H1 (cell line): ENCODE measurements around the gene IRAG1. TPM values are rescaled to one million over a fixed set of nuclear protein-coding genes. Genes with fewer than 3 reads are reported as not detected.

Source experiments
- CTCF ChIA-PET: fragments of 300-600 bp; sonication (Branson Sonifier 250); formaldehyde crosslinking; loops from one replicate; lab custom pipeline; 2021; ENCODE audit not compliant: partially characterized antibody; lab: Charles Lee
- POLR2A ChIA-PET: fragments of 300-600 bp; sonication (Branson Sonifier 250); formaldehyde crosslinking; loops from one replicate; lab custom pipeline; 2021; ENCODE audit warnings: inconsistent platforms; ENCODE audit not compliant: partially characterized antibody; lab: Charles Lee
- DNase-seq, 2 experiments: peaks; one replicate each; pipeline versions ENCODE4 v3.0.0 to v3.0.0-alpha.2; 2010 to 2022; ENCODE audit warnings: low spot score in 2 of 2, low read depth in 1 of 2, mixed read lengths in 1 of 2
- FAIRE-seq: peaks from 2 replicates; lab custom pipeline; 2011; peaks lifted over from hg19 to GRCh38; lab: Jason Lieb, UNC
- H2AFZ ChIP-seq: 2 replicates; pipeline ENCODE4 v1.8.1; 2012; ENCODE audit warnings: low read length, inconsistent platforms
- H2AK5ac ChIP-seq: 2 replicates; pipeline ENCODE4 v1.6.1; 2013; ENCODE audit warnings: low read depth, low read length
- H2BK120ac ChIP-seq: replicated peaks from 2 replicates; pipeline ENCODE3; 2013; ENCODE audit warnings: low read depth, low read length, inconsistent platforms
- H2BK12ac ChIP-seq: 2 replicates; pipeline ENCODE4 v1.6.1; 2013; ENCODE audit warnings: low read depth, low read length
- H2BK15ac ChIP-seq: 2 replicates; pipeline ENCODE4 v1.6.1; 2013; ENCODE audit warnings: low read length
- H2BK20ac ChIP-seq: 2 replicates; pipeline ENCODE4 v1.6.1; 2013; ENCODE audit warnings: low read length
- H2BK5ac ChIP-seq: 2 replicates; pipeline ENCODE4 v1.6.1; 2013; ENCODE audit warnings: low read depth, low read length
- H3K14ac ChIP-seq: 2 replicates; pipeline ENCODE4 v1.6.1; 2013; ENCODE audit warnings: inconsistent platforms; ENCODE audit not compliant: insufficient read length
- H3K18ac ChIP-seq: 2 replicates; pipeline ENCODE4 v1.6.1; 2013; ENCODE audit warnings: low read length; ENCODE audit errors: extremely low read depth
- H3K23ac ChIP-seq: 2 replicates; pipeline ENCODE4 v1.6.1; 2013; ENCODE audit warnings: inconsistent platforms; ENCODE audit not compliant: insufficient read length
- H3K23me2 ChIP-seq: 2 replicates; pipeline ENCODE4 v1.6.1; 2013; ENCODE audit warnings: low read depth, low read length
- H3K27ac ChIP-seq: 2 replicates; pipeline ENCODE4 v1.6.1; 2011; ENCODE audit warnings: low read depth, low read length, inconsistent platforms
- H3K27me3 ChIP-seq, 4 experiments: replicated peaks in 1 of 4; 1 replicate in 1 of 4; 2 replicates in 3 of 4; pipeline versions ENCODE4 v1.6.1 to v1.8.1; 2011 to 2013; ENCODE audit warnings: low read length in 3 of 4, mild to moderate bottlenecking in 3 of 4, inconsistent platforms in 2 of 4, mixed read lengths in 2 of 4, moderate library complexity in 1 of 4; ENCODE audit not compliant: control insufficient read depth in 3 of 4, insufficient read depth in 3 of 4; ENCODE audit errors: extremely low read depth in 1 of 4
- H3K36me3 ChIP-seq, 4 experiments: 2 replicates each; pipeline versions ENCODE4 v1.6.1 to v1.8.1; 2011 to 2013; ENCODE audit warnings: mild to moderate bottlenecking in 4 of 4, low read length in 3 of 4, moderate library complexity in 2 of 4, control low read depth in 1 of 4, inconsistent platforms in 1 of 4; ENCODE audit not compliant: insufficient read depth in 4 of 4, control insufficient read depth in 2 of 4
- H3K4ac ChIP-seq: replicated peaks from 2 replicates; pipeline ENCODE3; 2013; ENCODE audit warnings: low read length, low read depth, mixed read lengths, inconsistent platforms; ENCODE audit not compliant: insufficient read length
- H3K4me1 ChIP-seq, 4 experiments: replicated peaks in 1 of 4; 1 replicate in 1 of 4; 2 replicates in 3 of 4; pipeline versions ENCODE4 v1.6.1 to v1.8.1; 2011 to 2013; ENCODE audit warnings: low read length in 3 of 4, inconsistent platforms in 2 of 4, mixed read lengths in 1 of 4; ENCODE audit not compliant: insufficient read depth in 4 of 4, control insufficient read depth in 3 of 4
- H3K4me2 ChIP-seq, 2 experiments: 2 replicates each; pipeline versions ENCODE4 v1.6.1 to v1.8.1; 2011 to 2013; ENCODE audit warnings: low read depth in 2 of 2, low read length in 2 of 2, control low read depth in 1 of 2, inconsistent platforms in 1 of 2, mild to moderate bottlenecking in 1 of 2; ENCODE audit not compliant: insufficient read depth in 1 of 2
- H3K4me3 ChIP-seq, 4 experiments: fragments of 200-600, 300-600 bp in 1 of 4; sonication (generic), shearing (Covaris generic), sonication (Bioruptor Twin) in 1 of 4; 2 replicates each; pipeline versions ENCODE4 v1.5.1 to v1.8.1; 2011 to 2016; ENCODE audit warnings: low read length in 4 of 4, low read depth in 3 of 4, control low read depth in 2 of 4, inconsistent platforms in 2 of 4, mild to moderate bottlenecking in 2 of 4, mixed read lengths in 1 of 4, moderate library complexity in 1 of 4; ENCODE audit not compliant: insufficient read depth in 2 of 4; ENCODE audit errors: extremely low read depth in 1 of 4
- H3K56ac ChIP-seq: replicated peaks from 2 replicates; pipeline ENCODE3; 2013; ENCODE audit warnings: low read depth, mild to moderate bottlenecking, mixed read lengths, low read length, inconsistent platforms; ENCODE audit not compliant: insufficient read length
- H3K79me1 ChIP-seq: 2 replicates; pipeline ENCODE4 v1.6.1; 2013; ENCODE audit warnings: low read depth, low read length, control low read depth
- H3K79me2 ChIP-seq, 2 experiments: 2 replicates each; pipeline versions ENCODE4 v1.6.1 to v1.8.1; 2012 to 2013; ENCODE audit warnings: low read length in 2 of 2, mild to moderate bottlenecking in 2 of 2, inconsistent platforms in 1 of 2; ENCODE audit not compliant: insufficient read depth in 2 of 2, control insufficient read depth in 1 of 2
- H3K9ac ChIP-seq, 4 experiments: replicated peaks in 1 of 4; 1 replicate in 1 of 4; 2 replicates in 3 of 4; pipeline versions ENCODE4 v1.6.1 to v1.8.1; 2011 to 2013; ENCODE audit warnings: low read depth in 3 of 4, low read length in 3 of 4, control low read depth in 2 of 4, mild to moderate bottlenecking in 2 of 4, moderate library complexity in 2 of 4, inconsistent platforms in 1 of 4; ENCODE audit errors: extremely low read depth in 1 of 4
- H3K9me3 ChIP-seq, 2 experiments: 2 replicates each; pipeline versions ENCODE4 v1.6.1 to v1.8.1; 2012 to 2013; ENCODE audit warnings: mild to moderate bottlenecking in 2 of 2, moderate library complexity in 2 of 2, control low read depth in 1 of 2, inconsistent platforms in 1 of 2, low read depth in 1 of 2, low read length in 1 of 2, mixed read lengths in 1 of 2; ENCODE audit not compliant: insufficient read depth in 2 of 2
- H4K20me1 ChIP-seq, 2 experiments: replicated peaks in 1 of 2; 2 replicates each; pipeline versions ENCODE3 to v1.8.1; 2011 to 2013; ENCODE audit warnings: inconsistent platforms in 2 of 2, low read length in 2 of 2, mild to moderate bottlenecking in 1 of 2; ENCODE audit not compliant: insufficient read depth in 2 of 2, control insufficient read depth in 1 of 2
- H4K5ac ChIP-seq: 2 replicates; pipeline ENCODE4 v1.6.1; 2013; ENCODE audit warnings: low read length, low read depth, mixed read lengths, inconsistent platforms; ENCODE audit not compliant: insufficient read length
- H4K8ac ChIP-seq: 2 replicates; pipeline ENCODE4 v1.8.0; 2013; ENCODE audit warnings: mild to moderate bottlenecking, moderate library complexity, low read length, inconsistent platforms; ENCODE audit not compliant: insufficient read depth; ENCODE audit errors: extremely low read depth
- H4K91ac ChIP-seq: replicated peaks from 2 replicates; pipeline ENCODE3; 2013; ENCODE audit warnings: low read length, mixed read lengths, inconsistent platforms; ENCODE audit not compliant: insufficient read length
- CHD2 ChIP-seq: IDR thresholded peaks from 2 replicates; pipeline ENCODE4 v1.6.1; 2012; ENCODE audit warnings: low read length, improper control_type of control experiment
- EP300 ChIP-seq, 2 experiments: IDR thresholded peaks; 1 replicate in 1 of 2; 2 replicates in 1 of 2; pipeline ENCODE4 v1.6.1; 2011 to 2012; ENCODE audit warnings: low read depth in 2 of 2, low read length in 2 of 2, mild to moderate bottlenecking in 2 of 2, borderline replicate concordance in 1 of 2, inconsistent platforms in 1 of 2, moderate library complexity in 1 of 2
- HDAC2 ChIP-seq, 2 experiments: fragments of 300-600 bp in 1 of 2; sonication (generic) in 1 of 2; IDR thresholded peaks; 2 replicates each; pipeline ENCODE4 v1.6.1; 2011 to 2012; ENCODE audit warnings: low read depth in 2 of 2, low read length in 2 of 2, mild to moderate bottlenecking in 2 of 2, moderate library complexity in 2 of 2, borderline replicate concordance in 1 of 2, inconsistent platforms in 1 of 2
- HDAC6 ChIP-seq: IDR thresholded peaks from one replicate; pipeline ENCODE4 v1.7.1; 2012; ENCODE audit warnings: low read depth, mild to moderate bottlenecking, inconsistent platforms, low read length, moderate library complexity
- JUN ChIP-seq: IDR thresholded peaks from 2 replicates; pipeline ENCODE4 v1.6.1; 2011; ENCODE audit warnings: low read depth, mild to moderate bottlenecking, improper control_type of control experiment, low read length
- KDM4A ChIP-seq: IDR thresholded peaks from one replicate; pipeline ENCODE4 v1.7.1; 2012; ENCODE audit warnings: low read depth, mild to moderate bottlenecking, moderate library complexity, low read length, inconsistent platforms; ENCODE audit not compliant: severe bottlenecking
- NANOG ChIP-seq: IDR thresholded peaks from 2 replicates; pipeline ENCODE4 v1.6.1; 2011; ENCODE audit warnings: low read length, low read depth, mild to moderate bottlenecking, inconsistent platforms; ENCODE audit not compliant: insufficient read depth, poor library complexity, severe bottlenecking
- POLR2AphosphoS5 ChIP-seq: IDR thresholded peaks from 2 replicates; pipeline ENCODE4 v1.6.1; 2011; ENCODE audit warnings: low read depth, low read length
- RBBP5 ChIP-seq: IDR thresholded peaks from 2 replicates; pipeline ENCODE4 v1.7.1; 2012; ENCODE audit warnings: low read depth, mild to moderate bottlenecking, inconsistent platforms, low read length, moderate library complexity, borderline replicate concordance
- RFX5 ChIP-seq: IDR thresholded peaks from 2 replicates; pipeline ENCODE4 v1.6.1; 2011; ENCODE audit warnings: low read depth, low read length, improper control_type of control experiment, borderline replicate concordance
- RXRA ChIP-seq: IDR thresholded peaks from 2 replicates; pipeline ENCODE4 v1.6.1; 2011; ENCODE audit warnings: low read depth, mild to moderate bottlenecking, low read length, moderate library complexity; ENCODE audit not compliant: insufficient read depth
- SIN3A ChIP-seq, 2 experiments: IDR thresholded peaks in 1 of 2; conservative IDR thresholded peaks in 1 of 2; 2 replicates each; pipeline ENCODE4 v1.6.1; 2011 to 2012; ENCODE audit warnings: low read length in 2 of 2, improper control_type of control experiment in 1 of 2, low read depth in 1 of 2, mild to moderate bottlenecking in 1 of 2
- WGBS, 2 experiments: shearing (Covaris generic) in 1 of 2; methylation state at CpG; one replicate each; pipeline versions ENCODE4 v1.1.6 to v1.1.7; 2013 to 2015; ENCODE audit warnings: low lambda C conversion rate in 2 of 2, mixed read lengths in 2 of 2, inconsistent platforms in 1 of 2, low coverage in 1 of 2, missing lambda C conversion rate in 1 of 2; ENCODE audit not compliant: insufficient replicate concordance in 2 of 2, insufficient coverage in 1 of 2, insufficient read length in 1 of 2; ENCODE audit errors: extremely low coverage in 1 of 2, missing lambda C conversion rate in 1 of 2; 5-methylcytosine and 5-hydroxymethylcytosine counted together
- polyA plus RNA-seq, 7 experiments: library from polyadenylated mRNA; depleted of rRNA in 3 of 7; stranded (reverse) in 5 of 7; unstranded in 2 of 7; fragments of >200 nt in 5 of 7; fragments of 200-250 nt in 2 of 7; gene quantifications; 1 replicate in 5 of 7; 2 replicates in 1 of 7; 4 replicates in 1 of 7; pipeline versions ENCODE4 v1.2.1 to v1.2.3, GENCODE V29; 2011 to 2013; ENCODE audit warnings: missing spikeins in 2 of 7, mixed read lengths in 2 of 7
- total RNA-seq: library from RNA; stranded (reverse); fragmentation: NEBNext Ultra II Directional; extraction: Animal tissue kit (Norgen Biotek cat#: 25700); gene quantifications from 2 replicates; pipeline ENCODE4 v1.2.1, GENCODE V29; 2021
- TF ChIP-seq, protein P1 (sequence below): IDR thresholded peaks from 2 replicates; pipeline ENCODE4 v1.6.1; 2012; ENCODE audit warnings: inconsistent platforms

Gene IRAG1
- total and polyA plus RNA-seq, 2 of the 8 experiments (the other 6 are each of a cell fraction or from before 2014, with no cell fraction given): 1.8 to 2.7 TPM

DNA sequence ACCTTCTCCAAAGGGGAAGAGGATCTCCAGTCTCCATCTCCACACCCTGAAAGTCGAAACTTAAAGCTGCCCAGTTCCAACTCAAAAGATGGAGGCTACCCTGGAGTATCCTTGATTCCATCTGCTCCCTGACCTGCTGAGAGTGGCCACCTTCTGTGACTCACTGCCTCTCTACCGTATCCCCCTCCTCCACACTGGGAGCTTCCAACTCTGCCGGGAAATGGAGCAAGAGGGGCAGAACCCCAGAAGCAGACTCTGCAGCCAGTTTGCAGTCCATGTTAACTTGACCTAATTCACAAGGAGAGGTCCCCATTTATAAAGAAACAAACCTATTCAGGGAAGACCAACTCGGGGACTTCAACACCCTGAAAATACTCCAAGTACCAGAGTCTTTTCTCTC lies 22.0 kb upstream of the IRAG1 start:
- Histone ChIP-seq H2BK12ac (no peak overlapping the region), H3K14ac (no peak overlapping the region)
- TF ChIP-seq CHD2: no peak
- TF ChIP-seq, protein P1, sequence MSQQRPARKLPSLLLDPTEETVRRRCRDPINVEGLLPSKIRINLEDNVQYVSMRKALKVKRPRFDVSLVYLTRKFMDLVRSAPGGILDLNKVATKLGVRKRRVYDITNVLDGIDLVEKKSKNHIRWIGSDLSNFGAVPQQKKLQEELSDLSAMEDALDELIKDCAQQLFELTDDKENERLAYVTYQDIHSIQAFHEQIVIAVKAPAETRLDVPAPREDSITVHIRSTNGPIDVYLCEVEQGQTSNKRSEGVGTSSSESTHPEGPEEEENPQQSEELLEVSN: no peak
- TF ChIP-seq RXRA: no peak
- no peak for TF ChIP-seq SIN3A (conservative IDR thresholded peaks at IDR 0.05 in 1 of 2, IDR thresholded peaks at IDR 0.05 in 1 of 2; ENCODE audit: low read depth in 1 of 2, low read length in 2 of 2)
- TF ChIP-seq HDAC2 (IDR thresholded peaks at IDR 0.05; ENCODE audit: borderline replicate concordance in 1 of 2, low read depth in 2 of 2, low read length in 2 of 2): no peak
- TF ChIP-seq KDM4A: no peak
- no peak for TF ChIP-seq NANOG
- no peak for TF ChIP-seq RFX5
- no peak for TF ChIP-seq EP300 (IDR thresholded peaks at IDR 0.05; ENCODE audit: borderline replicate concordance in 1 of 2, low read depth in 2 of 2, low read length in 2 of 2)
- no peak for TF ChIP-seq HDAC6
- TF ChIP-seq POLR2AphosphoS5: no peak
- TF ChIP-seq JUN: no peak
- no peak for TF ChIP-seq RBBP5

More for the DNA sequence above, 22.0 kb upstream of the IRAG1 start:
- FAIRE-seq (no peak), DNase-seq (no peak)
- Histone ChIP-seq H4K5ac (no peak overlapping the region), H2AK5ac (no peak overlapping the region), H3K4me1 (no peaks in the 10 kb centered on the region), H2BK120ac (no peak overlapping the region), H2BK20ac (no peak overlapping the region), H2BK5ac (no peak overlapping the region), H3K56ac (no peak overlapping the region), H3K79me1 (no peaks in the 10 kb centered on the region), H4K8ac (no peak overlapping the region), H3K23me2 (no peaks in the 10 kb centered on the region), H3K36me3 (no peaks in the 10 kb centered on the region), H3K27ac (no peak overlapping the region), H2BK15ac (no peak overlapping the region), H3K18ac (no peak overlapping the region), H2AFZ (no peak overlapping the region), H4K91ac (no peak overlapping the region), H3K4me3 (no peak overlapping the region), H3K9me3 (no peaks in the 10 kb centered on the region), H3K79me2 (no peaks in the 10 kb centered on the region), H3K9ac (no peak overlapping the region), H3K27me3 (no peaks in the 10 kb centered on the region), H3K4me2 (no peak overlapping the region), H3K23ac (no peak overlapping the region), H4K20me1 (no peaks in the 10 kb centered on the region), H3K4ac (no peak overlapping the region)
- POLR2A ChIA-PET: no interaction called here
- WGBS, 2 experiments: 79% methylated on average over 4 of the region's 4 CpGs; no CpG with 5 or more reads in 1 of the 2 experiments
- CTCF ChIA-PET: interaction anchor here (1.5 to 3.4 kb wide), 2 partner anchors 11 to 12 kb away, joined by 5 to 13 read pairs; no protein-coding TSS in a partner anchor
